GM19193 (cell line): ENCODE data around the gene TEAD1.

ENCODE experiments used
- POLR2A ChIP-seq: IDR thresholded peaks from 4 replicates; pipeline ENCODE4 v1.6.1; 2011; ENCODE audit not compliant: insufficient read depth, insufficient read length; ENCODE audit errors: extremely low read depth

The TEAD1 gene

DNA sequence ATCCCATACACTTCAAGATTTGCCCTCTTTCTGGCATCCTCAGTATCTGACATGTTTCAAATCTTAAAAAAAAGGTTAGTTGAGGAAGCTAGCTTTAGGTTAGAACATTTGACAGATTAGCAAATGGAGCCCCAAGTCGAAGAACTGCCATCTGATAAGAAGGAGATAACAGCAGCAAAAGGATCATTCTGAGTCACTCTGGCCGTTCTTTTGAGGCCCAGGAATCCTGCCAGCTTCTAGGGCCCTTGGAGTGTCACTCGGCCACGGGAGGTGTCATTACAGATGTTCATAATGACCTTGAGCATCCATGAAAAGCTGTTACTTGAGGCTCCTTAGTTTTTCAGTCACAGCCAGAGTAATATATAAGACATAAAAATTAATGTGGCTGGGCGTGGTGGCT, 202.8 kb downstream of the TEAD1 start:
- TF ChIP-seq POLR2A = no peak

- no peak for TF ChIP-seq POLR2A
These were observed 206.1 kb downstream of the TEAD1 start for GRCh38 chr11:12880327-12880726.

DNA sequence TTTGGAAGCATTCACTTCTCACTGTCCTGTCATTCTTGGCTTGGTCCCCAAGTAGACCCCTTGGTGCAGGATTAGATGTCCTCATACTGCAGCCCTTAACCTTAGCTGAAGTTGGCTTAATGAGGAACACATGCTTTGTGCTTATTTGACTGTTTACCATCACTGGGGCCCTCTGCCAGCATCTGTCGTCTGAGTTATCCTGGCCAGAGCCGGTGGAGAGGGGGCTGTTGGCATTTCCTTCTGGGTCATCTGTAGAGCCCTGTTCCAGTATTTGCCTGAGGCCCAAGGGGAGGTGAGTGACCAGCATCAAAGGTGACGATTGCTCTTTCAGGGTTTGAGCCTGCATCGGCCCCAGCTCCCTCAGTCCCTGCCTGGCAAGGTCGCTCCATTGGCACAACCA, 208.4 kb downstream of the TEAD1 start:
- no peak for TF ChIP-seq POLR2A

DNA sequence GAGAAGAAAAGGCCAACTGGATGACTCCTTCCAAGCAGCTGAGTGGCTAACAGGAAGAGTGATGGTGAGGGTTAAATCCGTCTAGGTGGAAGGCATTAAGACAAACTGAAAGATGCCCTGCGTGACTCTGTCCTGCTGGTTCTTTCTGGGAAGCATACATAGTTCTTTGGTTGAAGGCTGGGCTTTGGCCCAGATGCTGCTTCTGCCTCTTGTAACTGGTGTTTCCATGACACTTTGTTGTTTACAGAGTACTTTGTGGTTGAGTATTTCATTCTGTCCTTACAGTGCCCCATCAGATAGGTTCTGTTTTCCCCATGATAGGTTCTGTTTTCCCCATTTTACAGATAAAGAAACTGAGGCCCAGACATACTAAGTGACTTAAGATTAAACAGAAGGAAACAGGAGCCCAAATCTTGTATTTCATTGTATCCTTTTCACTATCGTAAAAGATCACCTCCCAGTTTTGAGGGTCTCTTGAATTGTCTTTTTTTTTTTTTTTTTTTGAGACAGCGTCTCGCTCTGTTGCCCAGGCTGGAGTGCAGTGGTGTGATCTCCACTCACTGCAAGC, 210.6 kb downstream of the TEAD1 start:
- no peak for TF ChIP-seq POLR2A

DNA sequence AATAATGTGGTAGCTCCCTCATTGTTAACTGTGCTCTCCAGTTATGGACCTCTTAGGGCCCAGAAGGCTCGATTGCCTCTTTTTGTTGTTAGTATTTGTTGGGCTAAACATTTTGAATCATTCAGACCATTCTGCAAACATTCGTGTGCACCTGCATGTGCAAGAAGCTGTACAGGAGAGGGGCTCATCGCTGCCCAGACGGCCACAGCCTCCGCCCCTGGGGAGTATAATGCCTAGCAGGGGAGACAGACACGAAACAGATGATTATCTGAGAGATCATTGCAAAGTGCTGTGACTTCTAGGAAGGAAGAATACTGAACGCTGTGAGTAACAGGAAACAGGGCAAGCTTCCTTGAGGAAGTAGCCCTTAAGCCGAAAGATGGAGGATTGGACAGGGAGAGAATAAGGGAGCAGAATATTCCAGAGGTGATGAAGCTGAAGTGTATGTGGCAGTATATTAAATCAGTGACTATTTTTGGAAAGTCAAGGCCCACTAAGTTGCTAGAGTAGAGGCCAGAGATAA, 211.6 kb downstream of the TEAD1 start:
- TF ChIP-seq POLR2A = no peak

DNA sequence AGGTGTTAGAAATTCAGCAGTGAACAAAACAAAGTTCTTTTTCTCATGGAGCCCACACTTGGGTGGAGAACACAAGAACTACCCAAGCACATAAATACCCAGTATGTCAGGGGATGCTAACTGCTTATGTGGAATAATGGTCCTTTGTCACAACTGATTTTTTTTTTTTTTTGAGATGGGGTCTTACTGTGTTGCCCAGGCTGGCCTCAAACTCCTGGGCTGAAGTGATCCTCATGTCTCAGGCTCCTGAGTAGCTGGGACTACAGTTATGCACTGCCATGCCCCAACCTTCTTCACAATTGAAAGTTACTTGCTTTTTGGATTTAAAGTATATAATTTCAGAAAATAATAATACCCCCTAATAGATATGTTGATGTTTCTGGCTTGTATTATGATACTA, 212.3 kb downstream of the TEAD1 start:
- TF ChIP-seq POLR2A = no peak

GRCh38 chr11:12888525-12889158, 214.4 kb downstream of the TEAD1 start:
- TF ChIP-seq POLR2A = no peak

DNA sequence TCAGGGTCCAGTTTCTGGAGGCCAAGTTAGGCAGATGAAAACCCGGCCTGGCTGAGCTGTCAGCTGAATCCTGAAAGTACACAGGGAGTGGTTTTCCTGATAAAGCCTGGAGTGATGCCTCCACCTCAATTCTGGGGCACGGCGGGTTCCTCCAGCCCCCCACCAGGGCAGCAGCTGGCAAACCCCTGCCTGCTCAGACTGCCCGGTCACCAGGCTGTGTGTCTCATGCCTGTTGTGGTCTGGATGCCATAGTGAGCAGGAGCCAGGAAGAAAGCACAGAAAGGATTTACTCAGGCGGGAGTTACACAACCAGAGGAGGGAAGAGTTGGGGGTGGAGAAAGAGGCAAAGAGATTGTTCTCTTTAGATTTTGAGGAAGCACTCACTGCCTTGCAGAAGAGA, 215.0 kb downstream of the TEAD1 start:
- TF ChIP-seq POLR2A = no peak

- TF ChIP-seq POLR2A = no peak
These were observed 216.3 kb downstream of the TEAD1 start for GRCh38 chr11:12890476-12890875.

GRCh38 chr11:12893787-12894672, 219.8 kb downstream of the TEAD1 start:
- no peak for TF ChIP-seq POLR2A

GRCh38 chr11:12897390-12897789, 223.2 kb downstream of the TEAD1 start:
- no peak for TF ChIP-seq POLR2A

GRCh38 chr11:12897867-12898266, 223.6 kb downstream of the TEAD1 start:
- no peak for TF ChIP-seq POLR2A

DNA sequence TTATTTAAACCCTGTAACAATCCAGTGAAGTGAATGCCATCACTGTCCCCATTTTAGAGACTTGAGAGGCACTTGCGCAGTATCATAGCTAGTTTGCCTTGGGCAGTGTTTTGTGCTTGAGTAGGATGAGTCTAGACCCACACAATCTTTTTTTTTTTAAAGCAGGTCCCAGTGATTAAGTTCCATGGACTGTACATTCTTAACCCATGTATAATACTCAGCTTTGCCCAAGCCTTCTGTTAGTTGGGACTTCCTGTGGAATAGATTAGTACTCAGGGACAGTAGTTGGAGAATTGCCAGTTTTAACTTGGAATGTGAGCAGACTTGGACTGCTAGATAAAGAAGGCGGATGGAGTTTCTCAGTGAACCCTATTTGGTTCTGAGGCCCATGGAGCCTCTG, 226.3 kb downstream of the TEAD1 start:
- no peak for TF ChIP-seq POLR2A

DNA sequence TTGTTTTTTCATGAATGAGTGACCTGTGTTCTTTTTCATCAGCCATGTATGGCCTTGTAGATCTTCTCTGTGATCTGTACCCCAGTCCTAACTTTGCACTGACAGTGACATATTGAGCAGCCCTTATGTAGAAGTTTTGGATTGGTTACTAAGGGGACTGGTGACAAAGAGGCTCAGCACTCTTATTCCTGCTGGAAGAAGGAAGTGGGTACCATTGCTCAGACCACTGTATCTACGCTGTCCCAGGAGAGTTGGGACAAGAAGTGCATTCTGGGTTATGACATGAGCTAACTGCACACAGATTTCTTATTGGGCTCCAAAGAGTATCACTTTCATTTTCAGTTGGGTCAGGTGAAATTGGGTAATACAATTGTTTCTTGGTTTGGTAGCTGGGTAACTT, 227.1 kb downstream of the TEAD1 start:
- no peak for TF ChIP-seq POLR2A

- no peak for TF ChIP-seq POLR2A
These were observed 227.8 kb downstream of the TEAD1 start for GRCh38 chr11:12901874-12902481.
